Sigmoid colon (tissue), 4 donors: ENCODE results near the gene USP17L18.
"Not testable (repeated sequence)": the region's sequence is repeated elsewhere in the genome, so short reads cannot be mapped to it uniquely, and the experiment has no call there.

Experiments used
- CTCF ChIP-seq, 4 experiments: fragments of 450-650 bp in 3 of 4; fragments of 200-600 bp in 1 of 4; IDR thresholded peaks; one replicate each; pipeline ENCODE4 v1.5.1; 2016 to 2019; ENCODE audit warnings: antibody characterized with exemption in 4 of 4, mild to moderate bottlenecking in 3 of 4, moderate library complexity in 2 of 4
- EP300 ChIP-seq, 4 donors: sonication (generic); formaldehyde crosslinking; IDR thresholded peaks; one replicate each; pipeline ENCODE4 v1.6.1; 2017; ENCODE audit warnings: antibody characterized with exemption in 4 of 4

DNA sequence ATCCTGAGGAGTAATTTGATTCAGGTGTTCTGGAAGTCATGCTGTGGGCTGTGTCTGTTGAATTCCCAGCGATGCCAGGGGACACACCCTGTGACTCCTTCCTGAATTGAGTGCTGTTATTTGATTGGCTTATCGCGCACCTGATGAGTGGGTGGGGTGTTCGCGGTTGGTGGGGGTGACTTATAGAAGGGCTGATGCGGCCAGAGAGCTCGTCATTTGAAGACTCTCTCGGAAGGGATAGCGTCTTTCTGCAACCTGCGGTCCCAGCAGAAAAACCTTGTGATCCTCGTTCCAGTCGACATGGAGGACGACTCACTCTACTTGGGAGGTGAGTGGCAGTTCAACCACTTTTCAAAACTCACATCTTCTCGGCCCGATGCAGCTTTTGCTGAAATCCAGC lies 18.9 kb downstream of the USP17L18 start, which contains the start of gene USP17L22:
- not testable (repeated sequence) for TF ChIP-seq EP300, CTCF (IDR thresholded peaks at IDR 0.05)
